Measurements from ENCODE around the gene HBEGF.

DNA sequence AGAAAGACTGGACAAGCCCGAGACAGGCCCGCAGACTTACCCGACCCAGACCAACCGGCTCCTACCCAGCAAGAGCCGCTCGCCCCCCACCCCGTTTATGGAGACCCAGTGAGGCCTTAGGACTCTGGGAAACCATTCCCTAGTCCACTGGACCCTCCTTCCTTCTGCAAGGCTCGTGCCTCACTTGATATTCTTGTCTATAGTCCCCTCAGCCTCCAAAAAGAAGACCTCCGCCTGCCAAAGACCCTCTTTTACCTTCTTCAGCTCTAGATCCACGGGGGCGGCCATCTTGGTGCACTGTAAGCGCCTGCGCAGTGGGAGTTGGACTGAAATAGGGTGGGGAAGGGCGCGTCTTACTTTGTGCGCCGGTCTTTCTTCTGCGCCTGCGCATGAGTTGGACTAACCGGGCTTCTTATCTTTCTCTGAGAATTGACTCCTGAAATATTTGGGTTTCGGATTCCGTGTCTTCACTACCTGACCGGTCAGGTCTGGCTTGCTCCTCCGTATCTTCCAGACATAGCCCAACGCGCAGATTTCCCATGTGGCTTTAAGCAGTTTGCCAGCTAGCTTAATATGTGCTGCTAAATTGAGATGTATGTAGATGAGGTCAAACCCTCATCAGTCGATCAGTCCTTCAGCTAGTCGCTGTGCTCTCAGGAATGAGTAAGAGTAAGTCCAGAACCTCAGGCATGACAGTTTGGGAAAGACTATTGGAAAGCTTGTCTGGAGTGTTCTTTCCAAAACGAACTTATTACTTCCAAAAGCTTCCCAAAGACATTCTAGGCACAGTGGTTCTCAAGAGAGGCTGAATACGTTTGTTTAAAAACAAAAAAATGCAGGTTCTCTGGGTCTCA, 43.4 kb downstream of the HBEGF start, which contains the start of gene PFDN1:
- TF ChIP-seq ZC3H10 (CRISPR knock-in tag; IDR thresholded peaks at IDR 0.05), result no peak
- no peak for TF ChIP-seq RARB (CRISPR knock-in tag; IDR thresholded peaks at IDR 0.05)
- TF ChIP-seq ZNF8 (CRISPR knock-in tag; IDR thresholded peaks at IDR 0.05), result no peak
- TF ChIP-seq ZNF70 (CRISPR knock-in tag; IDR thresholded peaks at IDR 0.05), result no peak
- TF ChIP-seq ISL1 (CRISPR knock-in tag; IDR thresholded peaks at IDR 0.05), result no peak
- no peak for TF ChIP-seq PPARA (CRISPR knock-in tag; IDR thresholded peaks at IDR 0.05; ENCODE audit: borderline replicate concordance)
- TF ChIP-seq, protein P1, sequence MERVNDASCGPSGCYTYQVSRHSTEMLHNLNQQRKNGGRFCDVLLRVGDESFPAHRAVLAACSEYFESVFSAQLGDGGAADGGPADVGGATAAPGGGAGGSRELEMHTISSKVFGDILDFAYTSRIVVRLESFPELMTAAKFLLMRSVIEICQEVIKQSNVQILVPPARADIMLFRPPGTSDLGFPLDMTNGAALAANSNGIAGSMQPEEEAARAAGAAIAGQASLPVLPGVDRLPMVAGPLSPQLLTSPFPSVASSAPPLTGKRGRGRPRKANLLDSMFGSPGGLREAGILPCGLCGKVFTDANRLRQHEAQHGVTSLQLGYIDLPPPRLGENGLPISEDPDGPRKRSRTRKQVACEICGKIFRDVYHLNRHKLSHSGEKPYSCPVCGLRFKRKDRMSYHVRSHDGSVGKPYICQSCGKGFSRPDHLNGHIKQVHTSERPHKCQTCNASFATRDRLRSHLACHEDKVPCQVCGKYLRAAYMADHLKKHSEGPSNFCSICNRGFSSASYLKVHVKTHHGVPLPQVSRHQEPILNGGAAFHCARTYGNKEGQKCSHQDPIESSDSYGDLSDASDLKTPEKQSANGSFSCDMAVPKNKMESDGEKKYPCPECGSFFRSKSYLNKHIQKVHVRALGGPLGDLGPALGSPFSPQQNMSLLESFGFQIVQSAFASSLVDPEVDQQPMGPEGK (CRISPR knock-in tag; IDR thresholded peaks at IDR 0.05; ENCODE audit: borderline replicate concordance), result no peak
